ENCODE data around the gene SERPIND1. TPM values are rescaled to one million over a fixed set of nuclear protein-coding genes. Genes with fewer than 3 reads are reported as not detected.

Gene SERPIND1
- total RNA-seq, 1 donor from 2014 or later, result not detected

DNA sequence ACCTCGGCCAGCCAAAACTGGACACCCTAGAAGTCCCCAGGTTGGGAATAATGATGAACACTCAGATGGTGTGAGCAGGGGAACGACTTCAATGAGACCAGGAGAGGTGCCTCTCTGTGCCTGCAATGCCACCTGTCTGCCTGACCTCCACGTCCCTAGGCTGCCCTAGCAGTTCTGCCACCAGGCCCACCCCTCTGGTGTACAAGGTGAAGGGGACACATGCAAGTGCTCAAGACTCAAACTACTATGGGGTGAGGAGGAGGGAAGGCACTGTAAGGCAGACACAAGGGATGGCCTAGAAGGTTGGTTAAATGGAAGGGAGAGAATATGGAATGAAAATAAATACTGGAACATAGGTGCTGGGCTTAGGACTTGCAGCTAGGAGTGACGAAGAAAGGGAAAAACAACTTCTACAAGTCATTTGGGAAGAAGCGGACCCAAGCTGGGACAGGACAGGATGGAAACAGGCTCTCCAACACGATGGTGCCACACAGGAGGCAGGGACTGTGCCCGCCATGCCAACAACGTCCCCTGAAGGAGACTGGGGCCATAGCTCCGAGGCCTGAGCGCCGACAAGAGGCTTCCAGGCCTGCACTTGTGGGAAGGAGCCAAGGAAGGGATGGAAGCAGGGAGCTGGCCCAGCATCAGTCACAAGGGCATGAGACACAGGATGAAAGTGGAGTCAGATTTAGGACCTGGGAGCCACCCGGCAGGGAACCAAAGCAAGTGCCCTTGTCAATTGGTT, 18.5 kb downstream of the SERPIND1 start:
- no peak for DNase-seq (ENCODE audit: low read depth)

GRCh38 chr22:20792966-20793728, 19.2 kb downstream of the SERPIND1 start:
- DNase-seq (ENCODE audit: low read depth), result no peak

DNA sequence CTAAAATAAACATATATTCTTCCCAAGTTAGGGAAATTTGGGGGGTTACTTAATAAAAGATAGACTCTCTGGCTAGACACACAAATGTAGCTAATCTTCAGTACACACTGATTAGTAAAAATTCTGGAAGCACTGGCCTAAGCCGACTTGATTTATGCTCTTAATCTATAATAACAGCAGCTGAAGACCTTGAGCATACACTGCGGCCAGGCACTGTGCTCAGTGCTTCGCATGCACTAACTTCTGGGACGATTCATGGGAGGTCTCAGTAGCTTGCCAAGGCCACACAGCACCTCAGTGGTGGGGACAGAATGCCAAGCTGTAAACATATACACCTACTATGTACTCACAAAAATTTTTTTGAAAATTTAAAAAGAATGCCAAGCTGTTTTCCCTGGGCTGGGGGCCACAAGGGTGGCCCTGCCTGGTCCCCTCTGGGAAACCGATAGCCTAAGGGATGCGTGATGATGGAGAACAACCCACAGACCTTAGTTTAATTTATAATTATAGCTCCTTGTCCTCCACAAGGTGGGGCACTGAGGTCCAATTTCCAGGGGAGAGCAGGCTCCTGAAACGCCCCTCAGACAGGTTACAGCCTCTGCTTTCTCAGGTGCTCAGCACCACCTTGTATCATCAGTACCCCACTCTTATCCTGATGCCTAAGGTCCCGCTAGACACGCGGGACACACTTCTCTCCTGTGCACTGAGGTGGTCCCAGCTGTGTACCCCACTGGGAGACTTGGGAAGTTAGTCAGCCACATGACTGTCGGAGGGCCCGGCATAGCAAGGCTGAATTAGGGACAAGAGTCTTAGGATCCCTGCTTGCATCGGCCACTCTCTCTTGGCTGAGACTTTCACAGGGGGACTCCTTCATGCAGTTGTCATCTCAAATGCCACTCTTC, 20.1 kb downstream of the SERPIND1 start:
- DNase-seq (ENCODE audit: low read depth), result no peak

GRCh38 chr22:20794650-20795413, 20.9 kb downstream of the SERPIND1 start:
- DNase-seq (ENCODE audit: low read depth), result no peak

- no peak for DNase-seq (ENCODE audit: low read depth)
Measured at GRCh38 chr22:20796731-20797130, 22.8 kb downstream of the SERPIND1 start.

- DNase-seq (ENCODE audit: low read depth), result no peak
Measured at GRCh38 chr22:20798218-20798617, 24.3 kb downstream of the SERPIND1 start.

- DNase-seq (ENCODE audit: low read depth), result no peak
Measured at GRCh38 chr22:20798974-20799373, 25.1 kb downstream of the SERPIND1 start.

DNA sequence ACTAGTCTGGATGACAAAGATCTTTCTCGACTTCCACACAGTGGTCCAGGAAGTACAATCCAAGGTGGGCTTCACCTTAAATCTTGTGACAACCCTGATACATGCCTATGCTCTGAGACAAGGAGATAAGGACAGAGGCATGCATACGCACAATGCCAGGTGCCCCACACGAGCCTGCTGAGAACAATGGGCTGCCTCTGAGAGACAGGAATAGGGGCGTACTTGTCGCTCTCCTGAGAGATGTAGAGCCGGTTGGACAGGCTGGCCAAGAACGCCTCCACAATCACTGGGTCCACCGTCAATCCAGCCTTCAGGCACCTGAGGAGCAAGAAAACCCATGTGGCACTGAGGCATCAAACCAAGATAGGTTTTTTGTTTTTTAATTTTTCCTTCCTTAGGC, 25.5 kb downstream of the SERPIND1 start:
- DNase-seq (ENCODE audit: low read depth), result no peak

DNA sequence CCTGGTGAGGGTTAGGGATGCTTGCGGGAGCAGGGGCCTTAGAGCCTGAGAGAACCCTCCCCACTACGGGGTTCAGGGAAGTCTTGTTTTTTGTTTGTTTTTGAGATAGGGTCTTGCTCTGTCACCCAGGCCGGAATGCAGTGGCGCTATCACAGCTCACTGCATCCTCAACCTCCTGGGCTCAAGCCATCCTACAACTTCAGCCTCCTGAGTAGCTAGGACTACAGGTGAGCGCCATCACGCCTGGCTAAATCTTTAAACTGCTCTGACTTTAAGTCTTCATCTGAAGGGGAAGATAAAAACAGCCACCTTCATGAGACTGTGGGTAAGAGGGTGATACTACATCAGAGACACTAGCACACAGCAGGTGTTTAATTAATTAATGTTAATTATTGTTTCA, 28.5 kb downstream of the SERPIND1 start:
- DNase-seq (ENCODE audit: low read depth), result no peak

GRCh38 chr22:20802922-20803553, 29.1 kb downstream of the SERPIND1 start:
- no peak for DNase-seq (ENCODE audit: low read depth)

DNA sequence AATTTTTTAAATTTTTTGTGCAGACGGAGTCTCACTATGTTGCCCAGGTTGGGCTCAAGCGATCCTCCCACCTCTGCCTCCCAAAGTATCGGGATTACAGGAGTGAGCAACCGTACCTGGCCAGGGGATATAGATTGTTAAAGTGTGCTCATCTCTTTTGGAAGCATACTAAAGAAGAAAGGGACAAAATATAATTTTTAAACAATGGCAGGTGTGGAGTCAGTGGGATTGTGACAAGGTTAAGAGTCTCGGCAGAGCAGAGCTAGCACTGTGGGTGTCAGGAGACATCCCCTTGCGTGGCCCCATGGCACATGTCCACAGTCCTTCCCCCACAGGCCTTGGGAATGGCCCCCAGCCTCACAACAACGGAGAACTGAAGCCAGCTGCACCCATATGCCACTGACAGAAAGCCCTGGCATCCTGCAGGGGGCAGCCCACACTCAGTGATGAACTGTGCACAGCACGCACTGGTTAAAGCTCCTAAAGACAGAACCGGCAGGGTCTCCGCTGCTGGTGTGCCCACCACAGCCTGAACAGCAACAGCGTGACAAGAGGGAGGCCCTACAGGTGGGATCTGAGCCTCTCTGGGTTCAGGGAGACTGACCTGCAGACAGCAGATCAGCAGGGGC, 29.9 kb downstream of the SERPIND1 start:
- DNase-seq (ENCODE audit: low read depth), result peak; percentile 4

- no peak for DNase-seq (ENCODE audit: low read depth)
Measured at GRCh38 chr22:20804650-20805049, 30.7 kb downstream of the SERPIND1 start.

DNA sequence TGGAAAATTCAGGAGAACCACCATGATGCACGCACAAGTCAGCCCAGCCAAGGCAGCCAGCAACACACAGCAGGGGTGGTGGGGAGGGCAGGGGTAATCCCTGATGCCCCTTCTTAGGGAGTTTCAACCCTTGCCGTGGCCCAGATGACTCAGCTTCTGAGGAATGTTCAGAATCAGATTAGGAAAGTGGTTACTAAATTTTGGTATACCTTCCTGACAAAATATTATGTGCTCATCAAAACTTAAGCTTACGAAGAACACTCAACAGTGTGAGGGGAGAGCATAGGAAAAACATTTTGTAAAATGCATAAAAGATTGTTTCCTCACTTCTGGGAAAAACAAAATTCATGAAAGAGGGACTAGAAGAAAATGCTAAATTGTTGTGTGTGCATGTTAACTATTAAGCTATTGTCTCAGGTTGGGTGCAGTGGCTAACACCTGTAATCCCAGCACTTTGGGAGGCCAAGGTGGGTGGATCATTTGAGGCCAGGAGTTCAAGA, 32.1 kb downstream of the SERPIND1 start:
- DNase-seq (ENCODE audit: low read depth), result no peak

GRCh38 chr22:20807315-20807752, 33.4 kb downstream of the SERPIND1 start:
- DNase-seq (ENCODE audit: low read depth), result peak; percentile 86

DNA sequence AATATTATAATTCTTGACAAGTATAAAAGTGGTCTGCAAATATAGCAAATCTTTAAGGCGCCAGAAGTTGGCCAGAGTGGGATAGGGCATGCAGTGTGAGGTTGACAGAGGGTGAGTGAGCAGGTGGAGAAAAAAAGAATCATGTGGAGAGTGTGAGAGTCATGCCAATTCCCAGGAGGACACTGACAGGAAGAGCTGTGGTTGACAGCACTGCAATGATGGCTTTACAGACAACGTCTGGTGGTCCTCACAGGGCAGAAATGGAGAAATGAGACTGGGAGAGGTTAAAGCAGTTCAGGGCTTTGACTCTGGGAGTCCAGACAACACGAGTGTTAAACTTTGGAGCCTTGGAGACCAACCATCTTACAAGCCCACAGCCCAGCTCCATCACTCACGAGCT, 34.9 kb downstream of the SERPIND1 start:
- no peak for DNase-seq (ENCODE audit: low read depth)

DNA sequence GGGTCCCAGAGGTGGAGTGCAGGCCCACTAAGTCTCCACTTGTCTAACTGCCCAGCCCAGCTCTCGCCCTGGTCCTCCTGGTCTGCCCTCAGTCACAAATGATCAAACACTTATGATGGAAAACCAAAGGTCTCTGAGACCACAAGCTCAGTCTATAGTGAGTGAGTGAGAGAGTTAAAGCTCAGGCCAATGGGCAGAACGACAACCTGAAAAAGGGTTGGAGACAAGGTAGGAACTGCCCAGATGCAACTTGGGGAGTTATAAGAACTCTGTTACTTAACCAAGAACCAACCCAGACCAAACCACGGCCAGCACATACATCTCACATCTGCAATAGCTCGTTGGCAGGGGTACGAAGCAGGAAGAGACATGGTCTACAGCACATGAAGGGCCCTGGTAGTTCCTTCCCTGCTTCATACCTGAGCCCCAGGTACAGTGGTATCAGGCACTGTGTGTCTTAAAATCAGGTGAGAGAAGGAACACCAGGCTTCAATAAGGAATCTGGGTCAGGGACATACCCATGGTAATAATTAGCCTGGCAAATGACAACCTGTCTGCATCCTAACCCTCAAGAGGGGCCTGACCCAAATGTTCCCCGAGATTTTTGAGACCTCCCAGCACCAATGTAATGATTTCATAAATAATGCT, 35.7 kb downstream of the SERPIND1 start:
- DNase-seq (ENCODE audit: low read depth), result no peak

DNA sequence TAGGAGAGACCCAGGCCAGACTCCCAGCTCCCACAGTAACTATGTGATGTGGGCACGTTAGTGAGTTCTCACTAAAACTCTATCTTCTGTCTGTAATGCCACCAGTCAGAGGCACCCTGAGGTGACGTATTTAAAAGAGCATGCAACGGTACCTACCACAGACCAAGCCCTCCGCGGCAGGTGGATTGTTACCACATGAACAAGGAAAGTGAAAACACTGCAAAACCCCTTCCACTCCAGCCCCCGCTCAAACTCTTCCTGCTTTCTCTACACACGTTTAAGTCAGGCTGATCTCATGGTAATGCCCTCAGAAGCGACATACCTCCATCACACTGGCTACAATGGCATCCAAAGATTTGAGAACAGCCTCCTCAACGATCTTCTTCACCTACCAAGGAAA, 36.7 kb downstream of the SERPIND1 start:
- no peak for DNase-seq (ENCODE audit: low read depth)

DNA sequence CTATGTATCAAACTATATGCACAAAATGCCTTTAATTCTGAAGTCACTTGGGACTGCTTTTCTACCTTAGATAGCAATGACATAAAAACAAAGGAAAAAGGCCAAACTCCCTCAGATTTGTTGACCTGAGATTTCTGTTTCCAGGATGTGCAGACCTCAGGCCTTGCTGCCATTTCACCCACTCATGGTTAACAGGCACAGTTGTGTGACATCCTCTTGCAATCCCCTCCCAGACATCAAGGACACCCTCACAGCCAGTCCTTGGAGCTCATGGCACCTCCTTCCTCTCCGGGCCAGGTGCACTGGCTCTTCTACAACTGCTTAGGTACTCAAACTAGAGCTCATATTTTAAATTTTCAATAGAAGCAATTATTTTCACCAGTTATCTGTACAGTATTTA, 37.3 kb downstream of the SERPIND1 start:
- no peak for DNase-seq (ENCODE audit: low read depth)

DNA sequence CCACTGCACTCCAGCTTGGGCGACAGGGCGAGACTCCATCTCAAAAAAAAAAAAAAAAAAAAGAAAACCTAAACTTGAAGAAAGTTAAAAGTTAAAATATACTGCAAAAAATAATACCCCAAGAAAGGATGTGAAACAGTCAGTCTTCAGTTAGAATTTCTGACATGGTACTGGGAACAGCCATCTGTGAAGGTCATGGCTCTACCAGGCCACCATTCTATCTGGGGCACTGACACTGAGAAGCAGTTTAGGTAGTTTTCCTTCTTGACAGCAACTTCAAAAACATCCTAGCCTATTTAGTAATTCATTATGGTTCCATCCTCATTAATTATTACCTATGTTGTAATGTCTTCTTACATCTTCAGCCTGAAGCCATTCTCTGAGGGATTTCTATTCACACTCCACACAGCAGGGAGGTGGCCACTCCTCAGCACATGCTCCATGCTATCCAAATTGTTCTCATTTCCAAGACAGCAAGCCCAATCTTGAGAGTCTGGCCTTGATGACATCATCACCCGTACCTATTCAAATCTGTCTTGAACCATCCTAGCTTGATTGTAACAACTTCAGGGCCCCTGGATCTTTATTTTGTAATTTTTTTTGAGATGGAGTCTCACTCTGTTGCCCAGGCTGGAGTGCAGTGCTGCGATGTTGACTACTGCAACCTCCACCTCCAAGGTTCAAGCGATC, 38.2 kb downstream of the SERPIND1 start:
- peak; percentile 78 for DNase-seq (ENCODE audit: low read depth)
